HFFc6 (cell line): Measurements from ENCODE around the gene STAT5A. TPM values are rescaled to one million over a fixed set of nuclear protein-coding genes. Genes with fewer than 3 reads are reported as not detected.

Experiments used
- DNase-seq: peaks from one replicate; pipeline ENCODE4 v3.0.0-alpha.2; 2018
- H3K27ac Mint-ChIP-seq: 2 replicates; pipeline ENCODE4 v1.8.0; 2020; ENCODE audit warnings: mild to moderate bottlenecking, mixed read lengths
- H3K27me3 Mint-ChIP-seq: 2 replicates; pipeline ENCODE4 v1.8.0; 2021; ENCODE audit warnings: mild to moderate bottlenecking, moderate library complexity, mixed read lengths; ENCODE audit not compliant: insufficient read depth
- H3K36me3 Mint-ChIP-seq: 2 replicates; pipeline ENCODE4 v1.8.0; 2021; ENCODE audit warnings: low read depth, mixed read lengths
- H3K4me1 Mint-ChIP-seq: 2 replicates; pipeline ENCODE4 v1.8.0; 2020; ENCODE audit warnings: low read depth, mixed read lengths
- H3K4me3 Mint-ChIP-seq: 2 replicates; pipeline ENCODE4 v1.8.0; 2020; ENCODE audit warnings: mild to moderate bottlenecking, moderate library complexity, mixed read lengths
- H3K9me3 Mint-ChIP-seq: 2 replicates; pipeline ENCODE4 v1.8.0; 2020; ENCODE audit warnings: mild to moderate bottlenecking, mixed read lengths
- total RNA-seq, 6 experiments: library from RNA; stranded (reverse); fragmentation: NEBNext Ultra II Directional; extraction: Animal tissue kit (Norgen Biotek cat#: 25700); gene quantifications; 2 replicates in 1 of 6; 3 replicates in 5 of 6; pipeline ENCODE4 v1.2.3, GENCODE V29; 2021
- TF ChIP-seq, protein P1 (sequence below): fragments of 200-600 bp; sonication (generic); IDR thresholded peaks from 2 replicates; pipeline ENCODE4 v1.5.0; 2021; ENCODE audit warnings: antibody characterized with exemption, mild to moderate bottlenecking

The STAT5A gene
- total RNA-seq, 6 experiments from 2014 or later: 0.27 to 1.0 (median 0.53) TPM

DNA sequence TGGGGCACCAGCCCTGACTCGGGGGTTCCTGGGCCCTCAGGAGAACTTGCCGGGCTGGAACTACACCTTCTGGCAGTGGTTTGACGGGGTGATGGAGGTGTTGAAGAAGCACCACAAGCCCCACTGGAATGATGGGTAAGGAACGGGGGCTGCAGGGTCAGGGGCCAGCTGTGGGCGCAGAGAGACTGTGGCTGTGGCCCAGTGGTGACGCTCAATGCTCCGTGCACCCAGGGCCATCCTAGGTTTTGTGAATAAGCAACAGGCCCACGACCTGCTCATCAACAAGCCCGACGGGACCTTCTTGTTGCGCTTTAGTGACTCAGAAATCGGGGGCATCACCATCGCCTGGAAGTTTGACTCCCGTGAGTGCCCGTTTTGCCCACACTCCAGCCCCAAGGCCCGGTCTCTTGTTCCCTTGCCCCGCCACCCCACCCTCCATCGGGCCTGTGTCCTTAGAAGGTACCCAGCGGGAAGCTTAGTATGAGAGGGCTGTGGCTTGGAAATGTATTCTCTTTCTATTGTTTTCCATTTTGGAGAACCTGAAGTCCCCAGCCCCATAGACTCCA is 19.1 kb downstream of the STAT5A start:
- TF ChIP-seq, protein P1, sequence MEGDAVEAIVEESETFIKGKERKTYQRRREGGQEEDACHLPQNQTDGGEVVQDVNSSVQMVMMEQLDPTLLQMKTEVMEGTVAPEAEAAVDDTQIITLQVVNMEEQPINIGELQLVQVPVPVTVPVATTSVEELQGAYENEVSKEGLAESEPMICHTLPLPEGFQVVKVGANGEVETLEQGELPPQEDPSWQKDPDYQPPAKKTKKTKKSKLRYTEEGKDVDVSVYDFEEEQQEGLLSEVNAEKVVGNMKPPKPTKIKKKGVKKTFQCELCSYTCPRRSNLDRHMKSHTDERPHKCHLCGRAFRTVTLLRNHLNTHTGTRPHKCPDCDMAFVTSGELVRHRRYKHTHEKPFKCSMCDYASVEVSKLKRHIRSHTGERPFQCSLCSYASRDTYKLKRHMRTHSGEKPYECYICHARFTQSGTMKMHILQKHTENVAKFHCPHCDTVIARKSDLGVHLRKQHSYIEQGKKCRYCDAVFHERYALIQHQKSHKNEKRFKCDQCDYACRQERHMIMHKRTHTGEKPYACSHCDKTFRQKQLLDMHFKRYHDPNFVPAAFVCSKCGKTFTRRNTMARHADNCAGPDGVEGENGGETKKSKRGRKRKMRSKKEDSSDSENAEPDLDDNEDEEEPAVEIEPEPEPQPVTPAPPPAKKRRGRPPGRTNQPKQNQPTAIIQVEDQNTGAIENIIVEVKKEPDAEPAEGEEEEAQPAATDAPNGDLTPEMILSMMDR: no peak
- no peaks in the 10 kb centered on the region for H3K36me3 Mint-ChIP-seq
- peaks cover 17% of the 10 kb centered on the region for H3K4me1 Mint-ChIP-seq
- no peak overlapping the region for H3K4me3 Mint-ChIP-seq
- DNase-seq: no peak
- peaks cover 10% of the 10 kb centered on the region for H3K27me3 Mint-ChIP-seq
- no peaks in the 10 kb centered on the region for H3K9me3 Mint-ChIP-seq
- H3K27ac Mint-ChIP-seq: no peak overlapping the region

DNA sequence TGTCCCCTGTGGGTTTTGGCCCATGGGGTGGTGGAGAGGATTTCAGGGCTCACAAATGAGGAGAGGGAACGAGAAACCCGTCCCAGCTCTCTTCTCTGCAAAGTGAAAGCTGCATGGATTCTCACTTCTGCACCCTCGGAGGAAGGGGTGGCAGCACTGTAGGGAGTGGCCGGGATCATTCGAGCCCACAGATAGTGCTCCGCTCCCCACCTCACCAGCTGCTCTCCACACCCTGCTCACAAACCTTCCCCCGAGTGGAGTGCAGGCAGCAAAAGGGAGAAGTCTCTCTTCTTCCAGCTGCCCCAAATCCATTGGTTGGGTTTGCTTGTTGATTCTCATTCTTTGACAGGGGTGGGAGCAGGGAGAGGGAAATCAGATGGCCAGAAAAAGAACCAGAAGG is 20.1 kb downstream of the STAT5A start:
- H3K36me3 Mint-ChIP-seq: no peaks in the 10 kb centered on the region
- H3K4me1 Mint-ChIP-seq: peaks cover 17% of the 10 kb centered on the region
- TF ChIP-seq, protein P1: no peak
- H3K27ac Mint-ChIP-seq: no peak overlapping the region
- no peaks in the 10 kb centered on the region for H3K9me3 Mint-ChIP-seq
- no peak for DNase-seq
- H3K4me3 Mint-ChIP-seq: no peak overlapping the region
- peaks cover 10% of the 10 kb centered on the region for H3K27me3 Mint-ChIP-seq

DNA sequence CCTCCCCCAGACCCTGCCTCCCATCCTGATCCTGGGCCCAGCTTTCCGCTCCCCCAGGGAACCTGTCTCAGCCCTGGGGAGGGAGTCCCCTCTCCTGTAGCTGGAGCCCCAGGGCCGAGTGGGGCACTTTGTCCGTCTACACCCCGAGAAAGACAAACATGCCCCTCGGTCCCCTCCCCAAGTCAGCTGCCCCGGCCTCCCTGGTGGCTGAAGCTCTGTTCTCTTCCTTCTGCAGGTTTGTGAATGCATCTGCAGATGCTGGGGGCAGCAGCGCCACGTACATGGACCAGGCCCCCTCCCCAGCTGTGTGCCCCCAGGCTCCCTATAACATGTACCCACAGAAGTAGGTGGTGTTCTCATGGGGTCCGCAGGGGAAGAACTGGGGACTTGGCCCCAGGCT is 20.8 kb downstream of the STAT5A start:
- peaks cover 17% of the 10 kb centered on the region for H3K4me1 Mint-ChIP-seq
- no peaks in the 10 kb centered on the region for H3K9me3 Mint-ChIP-seq
- peaks cover 4% of the 10 kb centered on the region; the same call in 1 of the 2 replicates for H3K36me3 Mint-ChIP-seq
- H3K27me3 Mint-ChIP-seq: peaks cover 6% of the 10 kb centered on the region
- DNase-seq: no peak
- H3K4me3 Mint-ChIP-seq: no peak overlapping the region
- TF ChIP-seq, protein P1: no peak
- peak overlapping the region; percentile 1; the same call in 1 of the 2 replicates for H3K27ac Mint-ChIP-seq

DNA sequence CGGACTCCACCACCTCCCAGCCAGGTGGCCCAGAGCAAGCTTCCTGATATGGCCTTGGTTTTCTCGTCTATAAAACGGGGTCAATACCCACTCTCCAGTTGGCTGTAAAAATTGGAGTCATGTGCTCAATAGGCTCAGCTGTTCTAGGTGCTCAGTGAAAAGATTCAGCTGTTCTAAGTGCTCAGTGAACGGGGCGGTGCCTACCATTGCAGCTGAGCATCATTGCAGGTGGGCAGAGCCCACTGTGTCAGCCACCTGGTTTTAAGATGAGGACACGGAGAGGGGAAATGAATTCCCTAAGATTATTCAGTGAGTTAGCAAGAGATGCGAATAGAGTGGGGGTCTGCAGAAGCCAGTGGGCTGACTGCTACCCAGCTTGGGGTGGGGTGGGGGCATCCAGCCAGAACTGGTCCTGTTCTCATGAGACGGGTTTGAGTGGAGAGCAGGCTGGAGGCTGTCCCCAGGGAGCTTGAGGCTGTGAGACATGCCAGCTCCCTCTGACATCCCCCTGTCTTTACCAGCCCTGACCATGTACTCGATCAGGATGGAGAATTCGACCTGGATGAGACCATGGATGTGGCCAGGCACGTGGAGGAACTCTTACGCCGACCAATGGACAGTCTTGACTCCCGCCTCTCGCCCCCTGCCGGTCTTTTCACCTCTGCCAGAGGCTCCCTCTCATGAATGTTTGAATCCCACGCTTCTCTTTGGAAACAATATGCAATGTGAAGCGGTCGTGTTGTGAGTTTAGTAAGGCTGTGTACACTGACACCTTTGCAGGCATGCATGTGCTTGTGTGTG is 21.9 kb downstream of the STAT5A start:
- Mint-ChIP-seq H3K36me3 (peaks cover 6% of the 10 kb centered on the region; the same call in 1 of the 2 replicates), H3K27me3 (peaks cover 6% of the 10 kb centered on the region), H3K4me1 (peaks cover 17% of the 10 kb centered on the region), H3K4me3 (no peak overlapping the region), H3K9me3 (no peaks in the 10 kb centered on the region), H3K27ac (no peak overlapping the region)
- TF ChIP-seq, protein P1: no peak; the same call in 1 of the 2 replicates
- no peak for DNase-seq

DNA sequence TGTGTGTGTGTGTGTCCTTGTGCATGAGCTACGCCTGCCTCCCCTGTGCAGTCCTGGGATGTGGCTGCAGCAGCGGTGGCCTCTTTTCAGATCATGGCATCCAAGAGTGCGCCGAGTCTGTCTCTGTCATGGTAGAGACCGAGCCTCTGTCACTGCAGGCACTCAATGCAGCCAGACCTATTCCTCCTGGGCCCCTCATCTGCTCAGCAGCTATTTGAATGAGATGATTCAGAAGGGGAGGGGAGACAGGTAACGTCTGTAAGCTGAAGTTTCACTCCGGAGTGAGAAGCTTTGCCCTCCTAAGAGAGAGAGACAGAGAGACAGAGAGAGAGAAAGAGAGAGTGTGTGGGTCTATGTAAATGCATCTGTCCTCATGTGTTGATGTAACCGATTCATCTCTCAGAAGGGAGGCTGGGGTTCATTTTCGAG is 22.5 kb downstream of the STAT5A start:
- H3K4me1 Mint-ChIP-seq: peaks cover 17% of the 10 kb centered on the region

More for the DNA sequence above, 22.5 kb downstream of the STAT5A start:
- DNase-seq: no peak
- H3K27me3 Mint-ChIP-seq: peaks cover 6% of the 10 kb centered on the region
- H3K36me3 Mint-ChIP-seq: peaks cover 12% of the 10 kb centered on the region; the same call in 1 of the 2 replicates
- H3K27ac Mint-ChIP-seq: peak overlapping the region; percentile 72; the same call in 1 of the 2 replicates
- TF ChIP-seq, protein P1: no peak
- no peak overlapping the region; the same call in 1 of the 2 replicates for H3K4me3 Mint-ChIP-seq
- no peaks in the 10 kb centered on the region for H3K9me3 Mint-ChIP-seq
